PC-3 (cell line): ENCODE measurements around the gene MMP15. TPM values are rescaled to one million over a fixed set of nuclear protein-coding genes. Genes with fewer than 3 reads are reported as not detected.
"Not testable (repeated sequence)": the region's sequence is repeated elsewhere in the genome, so short reads cannot be mapped to it uniquely, and the experiment has no call there.

Experiments
- ATAC-seq: fragments of 200-7000 bp; cut with Tn5 transposase; 2 replicates; pipeline ENCODE4 v1.9.1; 2020; ENCODE audit warnings: mild to moderate bottlenecking, moderate library complexity
- BruUV-seq: library from RNA; stranded (reverse); fragments of 400-500 nt; replicated peaks from 2 replicates; lab custom pipeline; 2021; lab: Mats Ljungman, UMichigan
- CTCF ChIA-PET: fragments of 300-600 bp; sonication (Branson Sonifier 250); formaldehyde crosslinking; loops from one replicate; lab custom pipeline; 2022; ENCODE audit warnings: antibody characterized with exemption; lab: Charles Lee
- POLR2A ChIA-PET: fragments of 300-600 bp; sonication (Branson Sonifier 250); formaldehyde crosslinking; loops from one replicate; lab custom pipeline; 2022; ENCODE audit warnings: antibody characterized with exemption; ENCODE audit not compliant: unreplicated experiment; lab: Charles Lee
- DNase-seq: peaks from one replicate; pipeline ENCODE4 v3.0.0-alpha.2; 2015
- H2AFZ ChIP-seq: fragments of 300-600 bp; sonication (generic); 2 replicates; pipeline ENCODE4 v1.6.0; 2016; ENCODE audit warnings: antibody characterized with exemption, low read length
- H3F3A ChIP-seq: fragments of 300-600 bp; sonication (generic); one replicate; pipeline ENCODE4 v1.6.0; 2017; ENCODE audit warnings: antibody characterized with exemption, low read length, control low read depth, mild to moderate bottlenecking; ENCODE audit not compliant: unreplicated experiment
- H3K27ac ChIP-seq: fragments of 300-600 bp; sonication (generic); 2 replicates; pipeline ENCODE4 v1.5.1; 2016; ENCODE audit warnings: mild to moderate bottlenecking, low read length
- H3K27me3 ChIP-seq: fragments of 300-600 bp; sonication (generic); 2 replicates; pipeline ENCODE4 v1.6.1; 2016; ENCODE audit warnings: low read length, mixed read lengths
- H3K36me3 ChIP-seq: fragments of 300-600 bp; sonication (generic); 2 replicates; pipeline ENCODE4 v1.6.1; 2016; ENCODE audit warnings: low read depth, mixed run types, low read length, mixed read lengths
- H3K4me1 ChIP-seq: fragments of 300-600 bp; sonication (generic); 2 replicates; pipeline ENCODE4 v1.5.1; 2016; ENCODE audit warnings: low read length; ENCODE audit not compliant: insufficient read depth
- H3K4me2 ChIP-seq: fragments of 300-600 bp; sonication (generic); 2 replicates; pipeline ENCODE4 v1.6.0; 2016; ENCODE audit warnings: low read length
- H3K4me3 ChIP-seq: fragments of 300-600 bp; sonication (generic); 2 replicates; pipeline ENCODE4 v1.5.1; 2016; ENCODE audit warnings: mild to moderate bottlenecking, low read length, mixed read lengths
- H3K79me2 ChIP-seq: fragments of 300-600 bp; sonication (generic); 2 replicates; pipeline ENCODE4 v1.6.1; 2017; ENCODE audit warnings: low read length, mixed read lengths
- H3K9ac ChIP-seq: fragments of 300-600 bp; sonication (generic); 2 replicates; pipeline ENCODE4 v1.6.0; 2016; ENCODE audit warnings: mild to moderate bottlenecking, low read length
- H3K9me2 ChIP-seq: fragments of 300-600 bp; sonication (generic); replicated peaks from 2 replicates; pipeline ENCODE4 v1.6.1; 2016; ENCODE audit warnings: mixed run types, low read length, mixed read lengths
- H3K9me3 ChIP-seq: fragments of 300-600 bp; sonication (generic); 2 replicates; pipeline ENCODE4 v1.6.1; 2016; ENCODE audit warnings: low read length, mixed read lengths
- H4K20me1 ChIP-seq: fragments of 300-600 bp; sonication (generic); 2 replicates; pipeline ENCODE4 v1.6.1; 2016; ENCODE audit warnings: low read length, mixed read lengths
- EZH2 ChIP-seq: fragments of 300-600 bp; sonication (generic); IDR thresholded peaks from one replicate; pipeline ENCODE4 v1.6.1; 2017; ENCODE audit warnings: antibody characterized with exemption, mild to moderate bottlenecking, low read length; ENCODE audit not compliant: unreplicated experiment
- EZH2phosphoT487 ChIP-seq: fragments of 300-600 bp; sonication (generic); IDR thresholded peaks from 2 replicates; pipeline ENCODE4 v1.6.1; 2018; ENCODE audit warnings: mild to moderate bottlenecking, antibody characterized with exemption, low read length, borderline replicate concordance
- intact Hi-C: fragments of 100-400 bp; cut with micrococcal nuclease; formaldehyde crosslinking; loops from 2 replicates; pipeline ENCODE4 v1.9.0; 2023
- total RNA-seq: library from RNA; depleted of rRNA; stranded (reverse); fragments of >200 nt; gene quantifications from 2 replicates; pipeline ENCODE4 v1.2.3, GENCODE V29; 2014
- TF ChIP-seq, protein P1 (sequence below): fragments of 300-600 bp; sonication (generic); conservative IDR thresholded peaks from 2 replicates; pipeline ENCODE4 v1.5.1; 2017; ENCODE audit warnings: antibody characterized with exemption, low read depth, mild to moderate bottlenecking, low read length

The MMP15 gene
- total RNA-seq, 1 experiment from 2014 or later: 6.3 TPM

DNA sequence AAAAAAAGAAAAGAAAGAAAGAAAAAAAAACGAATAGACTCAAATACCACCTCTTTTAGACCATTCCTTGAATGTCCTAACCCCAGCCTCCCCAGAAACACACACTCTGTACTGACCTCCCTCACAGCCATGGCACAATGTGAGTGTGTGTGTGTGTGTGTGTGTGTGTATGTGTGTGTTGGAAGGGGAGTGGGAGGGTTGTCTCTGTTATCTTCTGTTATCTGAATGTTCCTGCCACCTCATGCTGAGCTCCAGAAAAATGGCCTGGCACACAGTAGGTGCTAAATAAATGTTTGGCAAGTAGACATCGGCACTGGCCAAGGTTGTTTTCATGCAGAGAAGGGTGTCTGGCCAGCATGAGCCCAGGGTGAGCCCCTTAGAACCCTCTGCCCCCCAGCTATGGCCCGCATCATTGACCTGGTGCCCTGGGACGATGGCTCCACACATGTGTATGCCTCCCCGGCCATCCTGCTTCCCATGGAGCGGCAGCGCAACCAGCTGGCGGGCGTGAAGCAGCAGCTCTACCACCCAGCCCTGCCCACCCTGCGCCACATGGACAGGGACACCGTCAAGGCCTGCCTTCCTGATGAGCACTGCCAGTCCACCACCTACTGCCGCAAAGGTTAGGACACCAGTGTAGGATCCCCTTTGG is 48.0 kb upstream of the MMP15 start:
- no peak for DNase-seq
- H3K9me2 ChIP-seq: no peaks in the 10 kb centered on the region
- no peak overlapping the region for H2AFZ ChIP-seq
- no peaks in the 10 kb centered on the region for H3K4me1 ChIP-seq
- ChIA-PET CTCF (no interaction called here), POLR2A (no interaction called here)
- no peaks in the 10 kb centered on the region for H3K36me3 ChIP-seq
- intact Hi-C loops: no loop called here
- H3K4me3 ChIP-seq: no peak overlapping the region
- H3K27ac ChIP-seq: no peak overlapping the region
- no peaks in the 10 kb centered on the region for H3K79me2 ChIP-seq
- H4K20me1 ChIP-seq: no peaks in the 10 kb centered on the region
- H3K9ac ChIP-seq: no peak overlapping the region
- TF ChIP-seq EZH2 (no peak), EZH2phosphoT487 (no peak)
- TF ChIP-seq, protein P1, sequence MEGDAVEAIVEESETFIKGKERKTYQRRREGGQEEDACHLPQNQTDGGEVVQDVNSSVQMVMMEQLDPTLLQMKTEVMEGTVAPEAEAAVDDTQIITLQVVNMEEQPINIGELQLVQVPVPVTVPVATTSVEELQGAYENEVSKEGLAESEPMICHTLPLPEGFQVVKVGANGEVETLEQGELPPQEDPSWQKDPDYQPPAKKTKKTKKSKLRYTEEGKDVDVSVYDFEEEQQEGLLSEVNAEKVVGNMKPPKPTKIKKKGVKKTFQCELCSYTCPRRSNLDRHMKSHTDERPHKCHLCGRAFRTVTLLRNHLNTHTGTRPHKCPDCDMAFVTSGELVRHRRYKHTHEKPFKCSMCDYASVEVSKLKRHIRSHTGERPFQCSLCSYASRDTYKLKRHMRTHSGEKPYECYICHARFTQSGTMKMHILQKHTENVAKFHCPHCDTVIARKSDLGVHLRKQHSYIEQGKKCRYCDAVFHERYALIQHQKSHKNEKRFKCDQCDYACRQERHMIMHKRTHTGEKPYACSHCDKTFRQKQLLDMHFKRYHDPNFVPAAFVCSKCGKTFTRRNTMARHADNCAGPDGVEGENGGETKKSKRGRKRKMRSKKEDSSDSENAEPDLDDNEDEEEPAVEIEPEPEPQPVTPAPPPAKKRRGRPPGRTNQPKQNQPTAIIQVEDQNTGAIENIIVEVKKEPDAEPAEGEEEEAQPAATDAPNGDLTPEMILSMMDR: no peak
- ATAC-seq: no peak
- no TSS peak for BruUV-seq
- H3F3A ChIP-seq: no peaks in the 10 kb centered on the region
- H3K9me3 ChIP-seq: no peaks in the 10 kb centered on the region
- H3K4me2 ChIP-seq: no peak overlapping the region
- H3K27me3 ChIP-seq: no peaks in the 10 kb centered on the region

DNA sequence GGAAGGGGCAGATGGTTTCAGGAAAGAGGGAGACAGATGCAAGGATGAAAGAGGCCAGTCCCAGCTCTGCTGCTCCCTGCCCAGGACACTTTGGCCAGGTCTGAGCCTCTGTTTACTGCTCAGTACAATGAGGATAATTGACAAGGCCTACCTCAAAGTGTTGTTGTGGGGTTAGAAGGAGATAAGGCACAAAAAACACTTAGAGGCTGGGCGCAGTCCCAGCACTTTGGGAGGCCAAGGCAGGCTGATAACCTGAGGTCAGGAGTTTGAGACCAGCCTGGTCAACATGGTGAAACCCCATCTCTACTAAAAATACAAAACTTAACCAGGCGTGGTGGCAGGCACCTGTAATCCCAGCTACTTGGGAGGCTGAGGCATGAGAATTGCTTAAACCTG is 47.5 kb upstream of the MMP15 start:
- ATAC-seq, H3K27ac ChIP-seq, H3K9ac ChIP-seq, intact Hi-C loops, H3K9me2 ChIP-seq, CTCF ChIA-PET, BruUV-seq, H3K36me3 ChIP-seq, H3K9me3 ChIP-seq, H2AFZ ChIP-seq, H3K4me2 ChIP-seq, DNase-seq, H3K79me2 ChIP-seq, H4K20me1 ChIP-seq, H3F3A ChIP-seq, H3K4me3 ChIP-seq, H3K4me1 ChIP-seq, H3K27me3 ChIP-seq, POLR2A ChIA-PET: not testable (repeated sequence)

DNA sequence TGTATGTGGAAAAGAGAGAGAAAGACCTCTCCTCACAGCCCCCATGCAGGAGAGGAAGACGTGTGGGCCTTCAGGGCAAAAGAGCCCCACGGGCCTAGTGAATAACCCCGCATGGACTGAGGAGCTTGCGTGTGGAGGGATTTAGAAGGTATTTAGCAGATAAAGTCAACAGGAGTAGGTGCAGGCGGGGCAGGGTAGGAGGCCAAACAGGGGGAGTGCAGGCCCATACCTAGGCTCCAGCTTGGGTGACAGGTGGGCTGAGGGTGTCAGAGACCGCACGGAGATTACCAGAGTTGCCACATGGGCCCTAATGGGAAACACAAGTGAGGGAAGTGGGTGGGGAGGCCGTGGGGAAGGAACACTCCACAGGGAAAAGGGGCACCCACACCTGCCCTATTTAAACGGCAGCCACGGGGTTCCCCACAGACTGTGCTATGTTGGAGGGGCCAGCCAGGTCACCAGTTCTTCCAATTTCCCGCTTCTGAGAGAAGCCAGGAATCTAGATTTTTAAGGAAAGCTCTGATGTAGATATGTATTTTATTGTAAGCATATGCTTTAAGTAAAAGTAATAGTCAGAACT is 46.5 kb upstream of the MMP15 start:
- ChIA-PET CTCF (no interaction called here), POLR2A (no interaction called here)
- H3K36me3 ChIP-seq: no peaks in the 10 kb centered on the region
- no peaks in the 10 kb centered on the region for H3K9me2 ChIP-seq
- H3K27ac ChIP-seq: no peak overlapping the region
- no peaks in the 10 kb centered on the region for H3K9me3 ChIP-seq
- H4K20me1 ChIP-seq: no peaks in the 10 kb centered on the region
- ATAC-seq: no peak
- no peak for DNase-seq
- no peaks in the 10 kb centered on the region for H3K79me2 ChIP-seq
- H3K9ac ChIP-seq: no peak overlapping the region
- H3K4me3 ChIP-seq: no peak overlapping the region
- no TSS peak for BruUV-seq
- H3K4me1 ChIP-seq: no peaks in the 10 kb centered on the region
- no peaks in the 10 kb centered on the region for H3K27me3 ChIP-seq
- no peaks in the 10 kb centered on the region for H3F3A ChIP-seq
- intact Hi-C loops: no loop called here
- no peak overlapping the region for H2AFZ ChIP-seq
- no peak overlapping the region for H3K4me2 ChIP-seq
- TF ChIP-seq, protein P1: no peak
- TF ChIP-seq EZH2 (no peak), EZH2phosphoT487 (no peak)
